CD4-positive, alpha-beta T cell treated with Interleukin-10 for 1 hour (primary cell): ENCODE measurements around the gene ERGIC1.
A peak's percentile ranks its signal among the peaks of the same experiment; 100 is the strongest.

Source experiments
- DNase-seq: peaks from one replicate; pipeline ENCODE4 v3.0.0-alpha.2; 2020

Gene ERGIC1

GRCh38 chr5:172904643-172905345, 70.7 kb downstream of the ERGIC1 start:
- no peak for DNase-seq

DNA sequence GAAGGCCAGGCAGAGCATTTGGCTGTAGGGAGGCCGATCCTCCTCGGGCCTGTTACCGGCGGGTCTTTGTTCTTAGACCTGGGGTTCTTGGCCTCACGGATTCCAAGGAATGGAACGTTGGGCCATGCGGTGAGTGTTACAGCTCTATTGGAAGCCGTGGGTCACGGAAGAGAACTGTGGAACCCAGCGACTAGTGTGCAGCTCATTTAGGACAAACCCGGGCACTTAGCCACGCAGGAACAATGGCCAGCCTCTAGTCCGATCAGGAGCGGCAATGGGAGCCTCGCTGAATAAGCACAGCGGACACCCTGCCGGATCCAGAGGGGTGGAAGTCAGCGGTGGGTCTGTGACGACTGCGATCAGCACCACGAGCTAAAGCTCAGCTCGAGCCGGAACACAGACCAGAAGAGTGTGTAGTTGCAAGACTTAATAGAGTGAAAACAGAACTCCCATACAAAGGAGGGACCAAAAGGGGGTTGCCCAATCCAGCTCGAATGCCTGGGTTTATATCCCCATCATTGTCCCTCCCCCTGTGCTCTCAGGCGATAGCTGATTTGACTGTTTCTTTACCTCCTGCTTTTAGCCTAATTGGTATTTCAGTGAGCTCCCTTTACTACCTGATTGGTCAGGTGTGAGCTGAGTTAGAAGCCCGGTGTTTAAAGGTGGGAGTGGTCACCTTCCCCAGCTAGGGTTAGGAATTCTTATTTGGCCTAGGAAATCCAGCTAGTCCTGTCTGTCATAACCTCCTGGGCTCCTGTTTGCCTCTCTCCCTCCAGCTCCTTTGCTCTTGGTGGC, 71.5 kb downstream of the ERGIC1 start:
- DNase-seq = no peak

DNA sequence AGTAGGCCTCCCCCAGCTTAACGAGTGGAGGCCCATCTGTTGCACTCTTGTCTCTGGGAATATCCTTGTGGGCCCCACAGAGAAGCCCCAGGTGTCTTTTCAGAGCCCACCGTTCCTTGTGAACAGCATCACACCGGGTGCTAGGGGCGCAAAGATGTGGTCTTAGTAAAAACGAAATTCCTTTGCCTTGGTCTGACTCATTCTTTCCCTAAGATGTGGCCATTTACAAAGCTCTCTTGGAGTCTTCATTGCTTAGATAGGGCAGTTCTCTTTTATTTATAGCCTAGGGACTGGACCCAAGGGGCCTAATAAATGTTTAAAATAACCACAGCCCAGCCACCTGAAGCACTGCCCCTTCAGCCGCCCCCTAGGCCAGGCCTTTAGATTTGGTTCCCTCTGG, 72.4 kb downstream of the ERGIC1 start:
- DNase-seq = no peak

GRCh38 chr5:172906888-172907287, 72.8 kb downstream of the ERGIC1 start:
- DNase-seq = no peak

DNA sequence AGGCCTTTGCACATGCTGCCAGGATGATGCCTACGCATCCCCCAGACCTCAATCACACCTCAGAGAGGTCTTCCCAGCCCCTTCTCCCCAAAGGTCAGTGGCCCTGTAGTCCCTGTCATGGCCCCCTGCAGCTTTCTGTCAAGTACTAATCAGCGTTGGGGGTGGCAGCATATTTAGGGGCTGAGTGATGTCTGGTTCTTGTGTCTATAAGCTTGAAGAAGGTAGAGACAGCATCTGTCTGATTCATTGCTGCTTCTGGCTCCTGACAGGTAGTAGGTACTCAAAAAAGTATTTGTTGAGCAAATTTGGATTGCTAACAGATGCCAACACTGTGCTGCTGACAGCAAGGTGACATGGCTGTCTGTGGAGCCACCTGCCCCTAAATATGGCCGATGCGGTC, 73.6 kb downstream of the ERGIC1 start:
- no peak for DNase-seq

DNA sequence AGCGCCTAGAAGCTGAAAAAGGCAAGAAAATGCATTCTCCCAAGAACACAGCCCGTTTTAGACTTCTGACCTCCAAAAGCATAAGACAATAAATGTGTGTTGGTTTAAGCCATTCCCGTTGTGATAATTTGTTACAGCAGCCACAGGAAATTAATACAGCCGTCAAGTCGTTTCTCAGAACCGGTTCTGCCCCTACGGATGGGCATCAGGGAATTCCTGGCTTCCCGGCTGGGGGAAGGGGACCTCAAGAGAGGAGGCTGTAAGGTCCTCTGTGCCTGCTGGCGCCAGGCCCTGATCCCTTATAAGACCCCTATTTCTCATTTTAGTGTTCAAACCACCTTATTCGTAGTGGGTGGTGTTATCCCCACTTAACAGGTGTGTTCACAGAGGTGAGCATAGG, 74.6 kb downstream of the ERGIC1 start:
- no peak for DNase-seq

DNA sequence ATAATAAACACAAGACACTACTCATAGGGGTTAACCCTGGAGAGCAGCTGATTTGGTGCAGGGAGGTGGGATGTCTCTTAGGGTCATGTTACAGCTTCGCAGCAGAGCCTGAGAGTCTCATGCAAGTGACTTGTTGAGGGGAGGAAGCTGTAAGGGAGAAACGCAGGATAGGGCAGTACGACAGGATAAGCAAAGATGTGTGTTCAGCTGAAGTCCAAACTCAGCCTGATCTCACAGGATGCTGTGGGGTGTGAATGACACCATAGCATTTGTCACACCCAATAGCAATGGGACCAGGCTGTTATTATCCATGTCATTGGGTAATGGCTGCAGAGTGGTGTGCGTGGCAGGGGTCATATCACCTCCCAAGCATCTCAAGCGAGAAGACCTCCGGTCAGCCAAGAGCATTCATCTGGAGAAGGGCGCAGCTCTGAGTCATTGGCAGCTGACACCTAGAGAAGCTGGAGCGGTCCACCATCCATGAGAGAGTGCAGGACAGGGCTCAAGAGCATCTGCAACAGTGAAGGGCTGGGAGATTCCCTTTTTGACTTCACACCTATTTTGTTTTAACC, 76.0 kb downstream of the ERGIC1 start:
- DNase-seq = no peak

DNA sequence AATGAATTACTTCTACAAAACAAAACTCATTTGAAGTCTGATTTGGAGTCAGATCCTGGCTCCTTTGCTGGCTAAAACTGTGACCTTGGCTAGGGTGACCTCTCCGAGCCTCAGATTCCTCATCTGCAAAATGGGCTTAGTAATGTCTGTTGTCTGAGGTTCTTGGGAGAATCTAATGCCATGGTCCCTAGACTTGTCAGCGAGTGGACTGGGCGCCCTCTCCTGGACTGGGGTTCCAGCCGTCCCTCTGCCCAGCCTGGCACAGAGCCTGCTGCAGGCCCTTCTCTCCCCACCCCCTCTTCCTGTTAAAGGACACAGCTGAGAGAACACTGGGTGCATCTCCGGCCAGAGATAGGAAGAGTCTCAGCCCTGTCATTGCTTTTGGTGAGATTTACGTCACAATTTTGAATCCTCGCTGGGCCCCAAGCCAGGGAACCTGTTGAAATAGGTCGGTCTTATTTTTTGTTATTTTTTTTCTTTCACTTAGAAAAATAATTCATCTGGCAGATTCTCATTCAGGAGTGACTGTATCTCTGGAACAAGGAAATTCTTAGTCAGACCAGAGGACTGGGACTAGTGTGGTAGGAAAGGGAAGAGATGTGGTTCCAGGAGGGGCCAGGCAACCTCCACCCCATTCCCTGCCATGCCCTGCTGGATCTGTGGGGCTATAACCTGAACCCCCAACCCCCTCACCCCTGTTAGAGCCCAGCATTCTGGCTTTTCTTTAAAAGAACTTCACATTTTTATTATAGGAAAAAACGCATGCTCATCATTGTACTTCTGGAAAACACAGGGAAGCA, 77.0 kb downstream of the ERGIC1 start:
- peak; percentile 37 for DNase-seq

DNA sequence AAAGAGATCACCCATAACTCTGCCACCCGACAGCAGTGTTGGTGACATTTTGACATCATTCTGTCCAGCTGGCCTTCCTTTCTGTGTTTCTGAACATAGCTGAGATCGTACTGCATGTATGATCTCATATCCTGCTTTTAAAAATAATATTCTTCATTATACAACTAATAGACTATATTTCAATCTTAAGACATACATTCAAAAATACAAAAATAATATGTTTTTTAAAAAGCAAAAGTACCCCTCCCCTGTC, 77.5 kb downstream of the ERGIC1 start:
- no peak for DNase-seq

DNA sequence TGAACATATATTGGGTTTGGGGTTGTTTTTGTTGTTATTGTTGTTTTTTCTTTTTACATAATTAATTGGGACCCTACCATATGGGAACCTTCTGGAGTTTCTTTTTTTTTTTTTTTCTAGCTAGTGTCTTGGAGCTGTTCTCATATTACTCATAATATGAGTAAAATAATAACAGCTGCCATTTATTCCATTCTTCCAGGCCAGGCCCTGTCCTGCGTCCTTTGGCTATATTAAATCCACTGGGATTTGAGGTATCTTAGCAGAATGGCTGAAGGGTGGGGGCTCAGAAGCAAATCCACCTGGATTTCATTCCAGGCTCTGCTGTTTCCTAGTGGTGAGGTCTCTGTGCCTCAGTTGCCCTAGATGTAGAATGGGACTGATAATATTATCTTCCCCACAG, 77.9 kb downstream of the ERGIC1 start:
- DNase-seq = no peak

GRCh38 chr5:172913117-172913850, 79.2 kb downstream of the ERGIC1 start:
- DNase-seq = no peak

DNA sequence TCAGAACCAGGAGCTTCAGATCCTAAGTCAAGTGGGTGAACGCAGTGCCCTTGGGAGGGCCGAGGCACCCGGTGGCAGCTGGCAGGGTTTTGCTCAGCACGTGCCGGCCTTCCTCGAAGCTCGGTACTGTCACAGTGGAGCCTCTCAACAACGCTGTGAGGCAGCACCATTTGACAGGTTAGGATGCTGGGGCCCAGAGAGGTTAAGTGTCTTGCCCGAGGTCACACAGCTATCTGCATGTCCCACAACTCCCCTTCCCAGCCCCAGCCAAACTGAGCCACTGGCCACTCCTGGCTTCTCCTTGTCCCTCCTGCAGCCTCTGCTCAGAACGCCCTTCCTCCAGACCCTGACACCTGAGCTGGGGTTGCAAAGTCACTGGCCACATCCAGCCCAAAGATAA, 81.5 kb downstream of the ERGIC1 start:
- DNase-seq = no peak

DNA sequence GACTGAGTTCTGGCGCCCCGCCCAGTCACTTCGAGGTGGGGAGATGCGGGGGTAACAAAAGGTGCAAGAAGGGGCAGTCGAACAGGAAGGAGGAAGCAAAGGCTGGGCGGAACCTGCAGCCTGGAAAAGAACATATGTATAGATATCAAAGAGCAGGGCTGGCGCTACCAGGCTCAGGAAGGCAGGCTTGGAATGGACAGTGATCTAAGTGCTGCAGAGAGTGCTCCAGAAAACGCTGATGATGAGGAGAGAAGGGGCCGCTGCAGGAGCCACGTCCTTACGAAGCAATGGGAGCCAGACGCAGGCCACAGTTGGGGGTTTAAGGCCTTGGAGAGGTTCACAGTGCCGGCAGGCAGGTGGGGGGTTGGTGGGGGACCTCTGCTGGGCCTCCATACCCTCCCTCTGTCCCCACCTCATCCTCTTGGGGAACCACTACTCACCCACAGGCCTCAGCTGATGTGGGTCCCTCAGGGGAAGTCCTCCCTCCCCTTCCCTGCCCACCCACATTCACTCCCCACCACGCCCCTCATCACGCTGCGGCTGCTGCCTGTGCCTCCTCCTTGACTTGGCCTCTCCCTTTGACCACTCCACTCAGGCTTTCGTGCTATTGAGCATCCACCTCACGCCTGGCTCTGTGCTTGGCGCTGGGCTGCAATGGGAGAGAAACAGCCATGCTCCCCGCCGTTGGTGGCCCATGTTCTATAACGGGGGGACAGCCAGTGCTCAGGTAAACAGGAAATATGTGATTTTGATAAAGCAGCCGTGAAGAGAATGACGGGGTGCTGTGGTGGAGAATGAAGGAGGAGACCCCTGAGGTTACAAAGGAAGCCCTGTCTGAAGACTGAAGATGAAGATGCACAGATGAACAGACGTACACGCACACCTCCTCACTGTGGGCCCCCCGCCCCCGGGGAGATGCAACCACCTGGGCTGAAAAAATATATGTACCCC, 84.6 kb downstream of the ERGIC1 start:
- peak; percentile 40 for DNase-seq

DNA sequence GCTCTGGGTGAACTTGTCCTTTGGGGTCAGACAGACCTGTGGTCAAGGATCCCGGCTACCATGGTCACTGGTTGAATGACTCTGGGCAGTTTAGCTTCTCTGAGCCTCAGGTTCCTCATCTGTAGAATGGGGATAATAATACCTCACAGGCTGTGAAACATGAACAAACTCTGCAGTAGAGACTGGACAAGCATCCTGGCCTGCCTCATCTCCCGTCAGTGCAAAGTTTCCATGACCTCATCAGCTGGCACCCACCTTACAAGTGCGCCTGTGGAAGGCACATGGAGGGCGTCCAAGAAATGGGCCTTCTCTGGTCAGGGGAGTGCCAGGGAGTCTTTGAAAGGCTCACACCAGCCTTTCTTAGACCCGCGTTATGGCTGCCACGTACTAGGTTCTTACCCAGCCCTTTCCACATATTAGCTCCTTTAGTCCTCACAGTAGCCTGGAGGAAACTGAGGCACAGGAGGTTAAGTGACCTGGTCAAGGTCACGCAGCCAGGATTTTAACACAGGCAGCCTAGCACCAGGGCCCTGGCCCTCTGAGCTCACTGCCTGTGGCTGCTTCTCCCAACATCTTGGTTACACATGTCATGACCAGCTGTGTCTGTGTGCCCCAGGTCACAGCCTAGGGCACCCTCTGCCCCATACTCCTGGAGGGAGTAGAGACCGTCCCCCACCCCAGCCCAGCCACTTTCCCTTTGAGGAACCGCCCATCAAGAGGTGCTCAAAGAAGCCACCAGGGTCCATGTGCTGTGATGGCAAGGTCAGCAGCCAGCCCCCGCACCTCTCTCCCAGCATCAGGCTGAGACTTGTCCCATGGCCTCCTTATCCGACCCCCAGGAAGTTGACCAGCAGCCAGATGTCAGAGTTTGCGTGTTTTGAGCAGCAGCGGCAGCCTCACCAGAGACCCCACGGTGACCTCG, 85.7 kb downstream of the ERGIC1 start:
- no peak for DNase-seq

GRCh38 chr5:172920447-172920849, 86.4 kb downstream of the ERGIC1 start:
- no peak for DNase-seq

GRCh38 chr5:172920995-172921394, 86.9 kb downstream of the ERGIC1 start:
- no peak for DNase-seq

GRCh38 chr5:172921906-172922305, 87.9 kb downstream of the ERGIC1 start:
- DNase-seq = no peak

GRCh38 chr5:172923539-172923938, 89.5 kb downstream of the ERGIC1 start:
- no peak for DNase-seq

DNA sequence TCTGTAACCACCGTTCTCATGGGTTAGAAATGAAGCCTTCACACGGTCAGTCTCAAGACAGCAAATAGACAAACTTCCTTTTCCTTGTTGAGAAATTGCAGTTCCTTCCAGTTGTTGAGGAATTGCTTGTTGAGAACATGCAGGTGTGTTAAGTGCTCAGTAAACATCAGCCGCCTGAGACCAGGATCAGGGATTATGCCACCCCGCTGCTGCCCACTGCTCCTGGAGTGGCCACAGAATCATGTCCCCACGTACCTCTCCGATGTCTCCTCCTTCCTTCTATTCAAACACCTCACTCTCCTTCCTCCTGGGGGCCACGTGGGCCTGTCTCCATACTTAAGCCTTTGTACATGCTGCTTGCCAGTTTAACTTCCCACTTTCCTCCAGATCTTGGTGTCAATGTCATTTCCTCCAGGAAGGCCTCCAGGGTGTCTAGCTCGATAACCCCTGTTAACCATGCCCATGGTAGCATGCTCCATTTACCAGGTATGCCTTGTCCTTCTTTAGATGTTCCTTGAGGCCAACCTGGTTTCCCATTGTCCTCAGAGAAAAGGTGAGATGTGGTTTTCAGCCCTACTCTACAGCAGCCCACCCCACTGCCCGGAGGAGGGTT, 91.4 kb downstream of the ERGIC1 start:
- DNase-seq = no peak

DNA sequence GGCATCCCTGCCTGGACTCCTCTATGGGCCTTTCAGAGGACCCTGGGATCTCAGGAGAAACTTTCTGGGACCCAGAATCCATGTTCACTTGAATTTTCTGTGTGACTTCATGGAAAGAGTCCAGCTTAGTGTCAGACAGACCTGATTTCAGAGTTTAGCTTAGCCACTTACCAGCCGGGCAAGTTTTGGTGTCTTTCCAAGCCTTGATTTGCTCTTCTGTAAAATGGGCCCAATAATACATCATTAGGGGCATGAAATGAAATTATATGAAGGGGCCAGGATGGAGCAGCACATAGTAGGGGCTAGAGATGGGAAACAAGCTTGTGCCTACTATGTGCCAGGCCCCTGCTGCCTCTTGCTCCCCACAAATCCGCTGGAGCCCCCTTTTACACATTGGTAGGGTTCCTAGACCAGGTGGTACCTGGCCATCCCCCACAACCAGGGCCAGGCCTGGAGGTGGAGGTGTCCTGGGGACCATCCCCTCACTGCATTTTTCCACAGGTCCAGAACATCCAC, 92.0 kb downstream of the ERGIC1 start:
- no peak for DNase-seq
